ENCODE measurements around the gene SNX20. TPM values are rescaled to one million over a fixed set of nuclear protein-coding genes. Genes with fewer than 3 reads are reported as not detected.

Gene SNX20
- total RNA-seq, 1 donor from 2014 or later: 2.2 TPM

- DNase-seq (ENCODE audit: extremely low spot score in 2 of 2): no peak
- no peak overlapping the region for H3K4me3 ChIP-seq
- no peak for TF ChIP-seq POLR2A (IDR thresholded peaks at IDR 0.05)
- TF ChIP-seq CTCF (IDR thresholded peaks at IDR 0.05): no peak
- no peak for TF ChIP-seq POLR2AphosphoS5 (IDR thresholded peaks at IDR 0.05; ENCODE audit: insufficient read depth in 1 of 2, low read depth in 1 of 2)
- H3K36me3 ChIP-seq: no peaks in the 10 kb centered on the region
- intact Hi-C loops (cut with DNase I): loop anchor here (5.0 kb wide), 1 partner anchor 79 kb away; no protein-coding TSS in a partner anchor
- H3K4me1 ChIP-seq: peaks cover 12% of the 10 kb centered on the region
- no peak overlapping the region for H3K27ac ChIP-seq
- no peaks in the 10 kb centered on the region for H3K27me3 ChIP-seq
- H3K9me3 ChIP-seq: no peaks in the 10 kb centered on the region
These were observed 49.7 kb downstream of the SNX20 start for GRCh38 chr16:50631249-50631984.

GRCh38 chr16:50630394-50631020 lies 50.6 kb downstream of the SNX20 start:
- Histone ChIP-seq H3K4me1 (peaks cover 14% of the 10 kb centered on the region), H3K4me3 (no peak overlapping the region), H3K36me3 (no peaks in the 10 kb centered on the region), H3K27ac (no peak overlapping the region), H3K27me3 (no peaks in the 10 kb centered on the region), H3K9me3 (no peaks in the 10 kb centered on the region)
- DNase-seq (ENCODE audit: extremely low spot score in 2 of 2): no peak
- intact Hi-C loops (cut with DNase I): loop anchor here (5.0 kb wide), 1 partner anchor 78 kb away; no protein-coding TSS in a partner anchor
- no peak for TF ChIP-seq CTCF (IDR thresholded peaks at IDR 0.05)
- no peak for TF ChIP-seq POLR2A (IDR thresholded peaks at IDR 0.05)
- no peak for TF ChIP-seq POLR2AphosphoS5 (IDR thresholded peaks at IDR 0.05; ENCODE audit: insufficient read depth in 1 of 2, low read depth in 1 of 2)

GRCh38 chr16:50629334-50629733 lies 51.8 kb downstream of the SNX20 start:
- peaks cover 14% of the 10 kb centered on the region for H3K4me1 ChIP-seq
- H3K27ac ChIP-seq: no peak overlapping the region
- DNase-seq (ENCODE audit: extremely low spot score in 2 of 2): no peak
- H3K9me3 ChIP-seq: no peaks in the 10 kb centered on the region
- no peaks in the 10 kb centered on the region for H3K36me3 ChIP-seq
- intact Hi-C loops (cut with DNase I): loop anchor here (10.0 kb wide), 1 partner anchor 255 kb away; no protein-coding TSS in a partner anchor
- TF ChIP-seq POLR2AphosphoS5 (IDR thresholded peaks at IDR 0.05; ENCODE audit: insufficient read depth in 1 of 2, low read depth in 1 of 2): no peak
- no peak for TF ChIP-seq POLR2A (IDR thresholded peaks at IDR 0.05)
- TF ChIP-seq CTCF (IDR thresholded peaks at IDR 0.05): no peak
- H3K4me3 ChIP-seq: no peak overlapping the region
- no peaks in the 10 kb centered on the region for H3K27me3 ChIP-seq

- TF ChIP-seq POLR2A (IDR thresholded peaks at IDR 0.05) (no peak), POLR2AphosphoS5 (IDR thresholded peaks at IDR 0.05; ENCODE audit: insufficient read depth in 1 of 2, low read depth in 1 of 2) (no peak), CTCF (IDR thresholded peaks at IDR 0.05) (no peak)
- Histone ChIP-seq H3K9me3 (no peaks in the 10 kb centered on the region), H3K36me3 (no peaks in the 10 kb centered on the region), H3K27ac (no peak overlapping the region), H3K4me3 (no peak overlapping the region), H3K4me1 (peaks cover 14% of the 10 kb centered on the region), H3K27me3 (no peaks in the 10 kb centered on the region)
- no peak for DNase-seq (ENCODE audit: extremely low spot score in 2 of 2)
- intact Hi-C loops (cut with DNase I): loop anchor here (10.0 kb wide), 1 partner anchor 253 kb away; no protein-coding TSS in a partner anchor
These were observed 52.8 kb downstream of the SNX20 start for GRCh38 chr16:50628156-50628802.
